ENCODE results near the gene ELFN1.

Gene ELFN1

GRCh38 chr7:1664711-1665548 lies 5.1 kb upstream of the ELFN1 start:
- DNase-seq, result peak; percentile 12

DNA sequence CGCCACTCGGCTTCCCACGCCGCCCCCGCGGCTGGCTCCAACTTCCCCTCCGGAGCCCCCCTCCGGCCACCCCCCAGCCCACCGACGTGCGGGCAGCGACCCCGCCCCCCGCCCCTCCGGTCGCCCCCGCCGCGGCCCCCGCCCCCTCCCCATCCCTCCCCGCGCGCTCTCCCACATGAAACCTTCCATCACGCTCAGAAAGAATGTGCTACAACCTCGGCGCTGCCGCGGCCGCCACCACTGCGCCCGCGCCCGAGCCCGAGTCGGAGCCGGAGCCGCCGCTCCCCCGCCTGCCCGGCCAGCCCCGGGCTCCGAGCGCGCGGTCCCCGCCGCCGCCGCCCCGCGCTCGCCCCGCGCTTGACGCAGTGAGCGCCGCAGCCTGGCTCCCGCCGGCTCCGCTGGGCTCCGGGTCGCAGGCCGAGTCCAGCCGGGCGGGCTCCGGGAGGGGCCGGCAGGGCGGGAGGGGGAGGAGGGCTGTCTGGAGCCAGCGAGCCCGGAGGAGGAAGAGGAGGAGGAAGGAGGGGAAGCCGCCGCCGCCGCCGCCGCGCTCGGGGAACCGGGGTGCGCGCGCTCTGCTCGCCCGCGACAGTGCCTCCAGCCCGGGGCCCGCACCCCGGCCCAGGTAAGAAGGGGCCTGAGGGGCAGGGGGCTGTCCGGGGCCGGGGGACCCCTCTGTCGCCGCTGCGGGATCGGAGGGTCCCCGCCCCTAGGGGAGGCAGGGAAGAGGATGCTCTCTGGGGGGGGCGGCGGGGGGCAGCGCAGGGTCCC lies 4.3 kb upstream of the ELFN1 start:
- DNase-seq, result no peak

DNA sequence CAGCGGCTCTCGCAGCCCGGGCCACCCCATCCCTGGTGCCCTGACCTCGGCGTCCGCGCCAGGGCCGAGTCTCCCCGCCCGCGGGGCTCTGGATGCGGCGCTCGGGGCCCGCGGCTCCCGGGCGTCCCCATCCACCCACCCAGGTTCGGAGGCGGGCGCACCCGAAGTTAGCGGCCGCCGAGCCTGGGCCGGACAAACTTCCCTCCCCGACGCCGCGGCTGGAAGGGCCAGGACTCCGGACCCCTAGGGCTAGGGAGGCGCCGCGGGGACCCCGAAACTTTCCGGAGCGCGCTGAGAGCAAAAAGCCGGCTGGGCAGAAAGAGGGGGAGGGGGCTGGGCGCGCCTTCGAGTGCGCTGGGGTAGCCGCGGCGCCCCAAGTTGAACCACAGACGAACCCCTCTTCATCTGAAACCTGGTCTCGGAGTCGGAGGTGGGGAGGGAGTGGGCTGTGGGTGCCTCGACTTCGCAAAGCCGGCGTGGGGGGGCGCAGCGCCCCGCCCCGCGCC lies 3.7 kb upstream of the ELFN1 start:
- DNase-seq, result no peak

DNA sequence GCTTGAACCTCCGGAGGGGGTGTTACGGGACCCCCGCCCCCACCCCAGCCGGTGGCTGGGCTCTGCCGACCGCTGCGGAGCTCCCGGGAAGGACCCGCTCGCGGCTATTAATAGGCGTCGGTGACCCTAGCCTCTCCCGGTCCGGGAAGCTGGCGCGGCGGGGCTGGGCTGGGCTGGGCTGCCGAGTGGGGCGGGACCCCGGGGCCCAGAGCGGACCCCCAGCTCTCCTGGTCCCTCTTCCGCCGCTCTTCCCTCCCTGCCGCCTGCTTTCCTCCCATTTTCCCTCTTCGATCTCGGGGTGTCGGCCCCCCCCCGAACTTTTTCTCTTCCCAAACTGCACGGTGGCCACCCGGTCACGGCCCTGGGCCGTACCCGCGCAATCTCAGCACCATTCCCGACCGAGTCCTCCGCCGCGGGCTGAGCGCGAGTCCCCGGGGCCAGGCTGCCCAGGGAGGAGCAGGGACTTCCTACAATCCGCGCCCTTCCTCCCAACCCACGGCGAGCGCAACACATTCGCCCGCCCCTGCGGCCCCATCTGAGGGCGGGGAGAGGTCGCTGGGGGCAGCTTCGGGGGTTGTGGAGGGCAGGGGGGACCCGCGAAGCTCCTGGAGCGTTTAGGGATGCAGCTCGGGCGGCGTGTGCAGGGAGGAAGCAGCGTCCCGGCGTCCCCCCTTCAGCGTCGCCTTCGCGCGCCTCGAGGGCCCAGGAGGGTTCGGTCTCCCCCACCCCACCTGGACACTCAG lies 3.1 kb upstream of the ELFN1 start:
- no peak for DNase-seq

GRCh38 chr7:1667566-1668395 lies 2.3 kb upstream of the ELFN1 start:
- DNase-seq, result no peak

GRCh38 chr7:1668396-1669063 lies 1.5 kb upstream of the ELFN1 start:
- no peak for DNase-seq

- no peak for DNase-seq
These were observed 769 bp upstream of the ELFN1 start for GRCh38 chr7:1669064-1669951.

DNA sequence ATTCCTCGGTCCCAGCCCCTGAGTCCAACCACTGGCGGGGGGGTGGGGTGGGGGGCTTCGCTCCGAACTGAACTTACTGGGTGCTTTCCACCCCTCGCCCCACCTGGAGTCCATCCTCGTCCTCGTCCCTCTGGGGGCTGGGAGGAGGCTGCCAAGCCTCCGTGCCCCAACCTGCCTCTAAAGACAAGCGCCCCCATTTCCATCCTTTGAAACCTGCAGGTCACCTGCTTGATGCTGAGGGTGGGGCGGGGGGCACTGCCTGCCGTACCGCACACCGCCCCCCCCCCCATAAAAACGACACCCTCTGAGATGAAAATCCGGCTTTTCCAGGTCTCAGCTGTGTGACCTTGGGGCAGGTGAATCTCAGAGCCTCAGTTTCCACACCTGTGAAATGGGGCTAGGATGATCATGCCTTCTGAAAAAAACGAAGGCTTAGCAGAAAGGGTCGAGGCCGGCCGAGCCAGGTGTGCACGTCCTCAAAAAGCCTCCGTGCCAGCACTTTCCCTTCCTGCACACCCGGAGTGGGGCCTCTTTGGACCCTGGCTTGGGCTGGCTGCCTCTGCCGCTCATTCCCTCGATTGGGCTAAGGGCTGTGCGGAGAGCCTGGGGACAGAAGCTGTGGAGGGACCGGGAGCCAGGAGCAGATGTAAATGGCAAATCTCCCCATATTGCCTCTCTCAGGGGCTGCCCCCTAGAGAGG lies 967 bp downstream of the ELFN1 start:
- no peak for DNase-seq

DNA sequence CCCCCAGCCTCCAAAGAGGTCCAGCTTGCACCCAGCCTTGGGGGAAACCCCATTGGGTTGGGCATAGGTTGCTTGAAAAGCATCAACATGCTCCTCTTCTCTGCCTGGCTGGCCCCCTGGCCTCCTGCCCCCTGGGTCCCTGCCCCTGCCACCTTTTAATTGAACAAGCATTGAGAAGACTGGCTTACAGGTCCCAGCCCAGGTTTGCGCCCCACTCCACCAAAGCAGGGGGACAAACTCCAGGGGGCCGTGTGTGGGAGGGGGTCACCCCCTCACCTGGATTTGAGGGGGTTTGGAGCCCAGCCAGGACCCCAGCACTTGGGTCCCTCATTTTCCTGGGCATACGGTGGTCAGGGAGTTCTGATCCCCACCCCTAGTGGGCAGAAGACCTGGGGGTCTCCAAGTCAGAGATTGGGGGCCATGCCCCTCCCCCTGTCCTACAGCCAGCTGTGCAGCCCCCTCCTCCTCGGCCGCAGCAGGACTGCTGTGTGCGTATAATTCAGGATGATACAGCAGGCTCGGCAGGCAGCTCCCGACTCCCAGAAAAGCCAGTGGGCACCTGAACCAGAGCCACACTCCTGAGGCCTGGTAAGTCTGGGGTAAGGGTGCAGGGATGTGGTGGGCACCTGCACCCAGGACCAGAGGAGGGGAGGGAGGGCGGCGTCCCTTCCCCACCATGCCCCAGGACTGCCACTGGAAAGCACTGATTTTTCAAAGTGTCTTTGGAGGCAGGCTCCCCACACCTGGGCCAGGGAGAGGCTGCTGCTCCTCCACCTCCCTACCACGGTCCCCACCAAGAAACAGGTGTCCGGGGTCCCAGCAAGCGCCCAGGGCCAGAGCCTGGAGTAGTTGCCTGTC lies 1.7 kb downstream of the ELFN1 start:
- DNase-seq, result no peak

DNA sequence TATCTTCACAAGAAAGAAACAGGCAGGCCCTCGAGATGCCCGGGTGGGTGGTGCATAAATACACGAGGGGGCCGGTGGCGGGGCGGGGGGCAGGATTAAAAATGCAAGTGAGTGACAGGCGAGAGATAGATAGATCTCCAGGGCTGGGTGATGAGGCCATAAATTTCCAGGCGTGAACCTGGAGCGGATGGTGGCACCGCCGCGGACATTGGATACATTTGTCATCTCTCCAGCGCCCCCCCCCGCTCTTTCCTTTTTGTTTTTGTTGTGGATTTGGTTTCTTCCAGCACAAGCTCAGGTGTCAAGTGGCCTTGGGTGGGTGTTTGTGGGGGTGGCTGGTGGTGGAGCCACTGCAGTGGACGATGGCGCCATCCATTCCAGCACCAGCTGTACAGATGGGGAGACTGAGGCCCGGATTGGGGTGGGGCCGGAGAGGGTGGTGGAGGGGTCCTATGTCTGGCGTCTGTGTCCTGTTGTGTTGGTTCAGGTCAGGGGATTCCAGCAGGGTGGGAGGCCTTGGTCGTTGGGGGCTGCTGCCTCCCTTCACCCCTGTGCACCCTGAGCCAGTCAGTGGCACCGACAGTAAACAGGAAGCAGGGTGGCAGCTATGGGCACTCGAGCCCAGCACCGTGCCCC lies 2.9 kb downstream of the ELFN1 start:
- DNase-seq, result no peak

- no peak for DNase-seq
These were observed 3.6 kb downstream of the ELFN1 start for GRCh38 chr7:1673581-1674118.

GRCh38 chr7:1674161-1675035 lies 4.3 kb downstream of the ELFN1 start:
- DNase-seq, result no peak

- DNase-seq, result no peak
These were observed 5.1 kb downstream of the ELFN1 start for GRCh38 chr7:1675036-1675671.

GRCh38 chr7:1675673-1676549 lies 5.8 kb downstream of the ELFN1 start:
- no peak for DNase-seq

- no peak for DNase-seq
These were observed 6.5 kb downstream of the ELFN1 start for GRCh38 chr7:1676550-1677078.

All from central memory CD4-positive, alpha-beta T cell (primary cell).